ENCODE results near the gene MPZL2.

Gene MPZL2

GRCh38 chr11:118241764-118242098 lies 22.4 kb downstream of the MPZL2 start:
- intact Hi-C loops (cut with DNase I; ENCODE audit: low total_unique reads): no loop called here
- DNase-seq: no peak
- no peak overlapping the region for H3K27ac ChIP-seq
- peaks cover 0 to 3% of the 10 kb centered on the region in 2 donors for H3K27me3 ChIP-seq
- no peaks in the 10 kb centered on the region for H3K9me3 ChIP-seq
- peaks cover 0 to 4% (median 0%) of the 10 kb centered on the region in 4 donors for H3K4me1 ChIP-seq
- no peak overlapping the region for H3K4me3 ChIP-seq
- H3K36me3 ChIP-seq: no peaks in the 10 kb centered on the region
- TF ChIP-seq CTCF (IDR thresholded peaks at IDR 0.05): no peak

- Histone ChIP-seq H3K4me3 (no peak overlapping the region), H3K36me3 (no peaks in the 10 kb centered on the region)
- intact Hi-C loops (cut with DNase I; ENCODE audit: low total_unique reads): no loop called here
These were observed 22.9 kb downstream of the MPZL2 start for GRCh38 chr11:118240999-118241763.

GRCh38 chr11:118239509-118240205 lies 24.4 kb downstream of the MPZL2 start:
- no peak for DNase-seq
- Histone ChIP-seq H3K27ac (no peak overlapping the region), H3K4me1 (peaks cover 0 to 4% (median 0%) of the 10 kb centered on the region in 4 donors), H3K4me3 (no peak overlapping the region), H3K9me3 (no peaks in the 10 kb centered on the region), H3K36me3 (no peaks in the 10 kb centered on the region), H3K27me3 (peaks cover 0 to 3% of the 10 kb centered on the region in 2 donors)
- intact Hi-C loops (cut with DNase I; ENCODE audit: low total_unique reads): no loop called here
- no peak for TF ChIP-seq CTCF (IDR thresholded peaks at IDR 0.05)

More at GRCh38 chr11:118240999-118241763, 22.9 kb downstream of the MPZL2 start:
- peaks cover 0 to 4% (median 0%) of the 10 kb centered on the region in 4 donors for H3K4me1 ChIP-seq
- no peak for DNase-seq
- TF ChIP-seq CTCF (IDR thresholded peaks at IDR 0.05): no peak
- no peak overlapping the region for H3K27ac ChIP-seq
- H3K27me3 ChIP-seq: peaks cover 0 to 3% of the 10 kb centered on the region in 2 donors
- no peaks in the 10 kb centered on the region for H3K9me3 ChIP-seq

GRCh38 chr11:118238929-118239328 lies 25.2 kb downstream of the MPZL2 start:
- H3K4me1 ChIP-seq: peaks cover 0 to 4% (median 0%) of the 10 kb centered on the region in 4 donors
- no peak for TF ChIP-seq CTCF (IDR thresholded peaks at IDR 0.05)
- intact Hi-C loops (cut with DNase I; ENCODE audit: low total_unique reads): no loop called here

GRCh38 chr11:118238421-118238820 lies 25.7 kb downstream of the MPZL2 start:
- peaks cover 0 to 4% (median 0%) of the 10 kb centered on the region in 4 donors for H3K4me1 ChIP-seq
- TF ChIP-seq CTCF (IDR thresholded peaks at IDR 0.05): no peak
- H3K27ac ChIP-seq: no peak overlapping the region
- H3K4me3 ChIP-seq: no peak overlapping the region
- no peaks in the 10 kb centered on the region for H3K36me3 ChIP-seq
- H3K27me3 ChIP-seq: peaks cover 0 to 5% of the 10 kb centered on the region in 2 donors
- DNase-seq: no peak
- H3K9me3 ChIP-seq: no peaks in the 10 kb centered on the region
- intact Hi-C loops (cut with DNase I; ENCODE audit: low total_unique reads): no loop called here

More at GRCh38 chr11:118238929-118239328, 25.2 kb downstream of the MPZL2 start:
- H3K36me3 ChIP-seq: no peaks in the 10 kb centered on the region
- H3K27me3 ChIP-seq: peaks cover 0 to 3% of the 10 kb centered on the region in 2 donors
- H3K9me3 ChIP-seq: no peaks in the 10 kb centered on the region
- no peak overlapping the region for H3K4me3 ChIP-seq
- no peak for DNase-seq
- no peak overlapping the region for H3K27ac ChIP-seq
